GM12891 (cell line): ENCODE measurements around the gene RASSF1.

Source experiments
- PAX5 ChIP-seq: IDR thresholded peaks from 2 replicates; pipeline ENCODE4 v1.6.1; 2011; ENCODE audit warnings: low read length, moderate library complexity, mild to moderate bottlenecking; ENCODE audit not compliant: insufficient read depth, severe bottlenecking
- POLR2A ChIP-seq: IDR thresholded peaks from 2 replicates; pipeline ENCODE4 v1.6.1; 2011; ENCODE audit warnings: low read depth, low read length, control low read depth
- POLR2AphosphoS5 ChIP-seq: IDR thresholded peaks from 2 replicates; pipeline ENCODE4 v1.6.1; 2011; ENCODE audit warnings: low read depth, low read length, control low read depth
- SPI1 ChIP-seq: IDR thresholded peaks from 2 replicates; pipeline ENCODE4 v1.6.1; 2011; ENCODE audit warnings: low read depth, low read length, control low read depth
- TAF1 ChIP-seq: IDR thresholded peaks from 2 replicates; pipeline ENCODE4 v1.6.1; 2011; ENCODE audit warnings: low read depth, low read length, control low read depth

DNA sequence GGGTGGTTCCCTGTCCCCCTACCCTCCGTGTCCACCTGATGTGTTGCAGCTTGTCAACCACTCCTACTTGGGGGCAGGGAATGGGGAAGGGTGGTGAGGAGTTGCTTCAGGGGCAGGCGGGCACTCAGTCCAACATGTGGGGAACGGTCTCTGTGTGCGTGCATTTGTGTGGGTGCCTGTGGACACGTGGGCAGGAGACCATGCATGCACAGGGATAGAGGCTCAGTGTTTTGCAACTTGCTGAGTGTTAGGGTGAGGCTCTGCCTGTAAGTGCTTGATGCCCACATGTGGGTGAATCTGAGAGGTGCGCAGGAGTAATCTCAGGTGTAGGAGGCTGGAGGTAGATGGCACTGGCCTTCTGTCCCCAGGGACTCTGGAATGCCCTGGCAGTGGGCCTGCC lies 43.1 kb upstream of the RASSF1 start:
- TF ChIP-seq POLR2A: no peak
- no peak for TF ChIP-seq SPI1
- no peak for TF ChIP-seq PAX5
- no peak for TF ChIP-seq POLR2AphosphoS5
- TF ChIP-seq TAF1: no peak
